PFSK-1 (cell line): ENCODE data around the gene GSAP.

Experiments used
- FOXP2 ChIP-seq: optimal IDR thresholded peaks from 2 replicates; pipeline ENCODE3; 2011; ENCODE audit warnings: borderline replicate concordance, control low read depth, inconsistent platforms; ENCODE audit not compliant: insufficient read depth; ENCODE audit errors: extremely low read length, extremely low read depth
- POLR2AphosphoS5 ChIP-seq: IDR thresholded peaks from 2 replicates; pipeline ENCODE4 v1.6.1; 2012; ENCODE audit warnings: low read depth, mild to moderate bottlenecking, control low read depth, low read length, moderate library complexity
- SIN3A ChIP-seq: IDR thresholded peaks from 2 replicates; pipeline ENCODE4 v1.6.1; 2012; ENCODE audit warnings: mild to moderate bottlenecking, low read length, moderate library complexity, borderline replicate concordance; ENCODE audit not compliant: insufficient read depth
- TAF1 ChIP-seq: IDR thresholded peaks from 2 replicates; pipeline ENCODE4 v1.6.1; 2012; ENCODE audit warnings: low read length, control low read depth, borderline replicate concordance; ENCODE audit not compliant: insufficient read depth
- TF ChIP-seq, protein P1 (sequence below), 2 experiments: IDR thresholded peaks; 2 replicates each; pipeline versions ENCODE4 v1.6.1 to v1.8.0; 2011 to 2012; ENCODE audit warnings: low read depth in 2 of 2, low read length in 2 of 2, control low read depth in 1 of 2, inconsistent platforms in 1 of 2, mild to moderate bottlenecking in 1 of 2, moderate library complexity in 1 of 2; ENCODE audit not compliant: insufficient read depth in 1 of 2

The GSAP gene

DNA sequence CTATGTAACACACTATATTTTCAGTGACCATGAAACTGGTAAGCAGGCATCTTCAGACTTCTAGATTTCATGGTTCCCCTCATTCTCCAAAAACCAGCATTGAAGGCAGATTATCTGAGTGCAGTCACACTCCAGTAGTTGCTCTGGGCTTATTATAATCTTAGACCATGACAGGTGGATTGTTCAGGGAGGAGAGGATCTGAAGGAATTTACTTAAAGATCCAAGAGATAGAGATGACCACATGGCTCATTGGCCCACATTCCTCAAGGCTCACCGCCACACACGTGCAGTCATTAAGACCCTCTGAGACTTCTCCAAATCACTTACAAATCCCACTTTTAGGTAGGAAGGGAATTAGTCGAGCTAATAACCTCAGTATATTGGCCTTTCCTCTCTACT, 55.2 kb downstream of the GSAP start:
- TF ChIP-seq FOXP2 (no peak), POLR2AphosphoS5 (no peak), TAF1 (no peak), SIN3A (no peak)
- TF ChIP-seq, protein P1, sequence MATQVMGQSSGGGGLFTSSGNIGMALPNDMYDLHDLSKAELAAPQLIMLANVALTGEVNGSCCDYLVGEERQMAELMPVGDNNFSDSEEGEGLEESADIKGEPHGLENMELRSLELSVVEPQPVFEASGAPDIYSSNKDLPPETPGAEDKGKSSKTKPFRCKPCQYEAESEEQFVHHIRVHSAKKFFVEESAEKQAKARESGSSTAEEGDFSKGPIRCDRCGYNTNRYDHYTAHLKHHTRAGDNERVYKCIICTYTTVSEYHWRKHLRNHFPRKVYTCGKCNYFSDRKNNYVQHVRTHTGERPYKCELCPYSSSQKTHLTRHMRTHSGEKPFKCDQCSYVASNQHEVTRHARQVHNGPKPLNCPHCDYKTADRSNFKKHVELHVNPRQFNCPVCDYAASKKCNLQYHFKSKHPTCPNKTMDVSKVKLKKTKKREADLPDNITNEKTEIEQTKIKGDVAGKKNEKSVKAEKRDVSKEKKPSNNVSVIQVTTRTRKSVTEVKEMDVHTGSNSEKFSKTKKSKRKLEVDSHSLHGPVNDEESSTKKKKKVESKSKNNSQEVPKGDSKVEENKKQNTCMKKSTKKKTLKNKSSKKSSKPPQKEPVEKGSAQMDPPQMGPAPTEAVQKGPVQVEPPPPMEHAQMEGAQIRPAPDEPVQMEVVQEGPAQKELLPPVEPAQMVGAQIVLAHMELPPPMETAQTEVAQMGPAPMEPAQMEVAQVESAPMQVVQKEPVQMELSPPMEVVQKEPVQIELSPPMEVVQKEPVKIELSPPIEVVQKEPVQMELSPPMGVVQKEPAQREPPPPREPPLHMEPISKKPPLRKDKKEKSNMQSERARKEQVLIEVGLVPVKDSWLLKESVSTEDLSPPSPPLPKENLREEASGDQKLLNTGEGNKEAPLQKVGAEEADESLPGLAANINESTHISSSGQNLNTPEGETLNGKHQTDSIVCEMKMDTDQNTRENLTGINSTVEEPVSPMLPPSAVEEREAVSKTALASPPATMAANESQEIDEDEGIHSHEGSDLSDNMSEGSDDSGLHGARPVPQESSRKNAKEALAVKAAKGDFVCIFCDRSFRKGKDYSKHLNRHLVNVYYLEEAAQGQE (IDR thresholded peaks at IDR 0.05; ENCODE audit: insufficient read depth in 1 of 2, low read depth in 2 of 2, low read length in 2 of 2): no peak

DNA sequence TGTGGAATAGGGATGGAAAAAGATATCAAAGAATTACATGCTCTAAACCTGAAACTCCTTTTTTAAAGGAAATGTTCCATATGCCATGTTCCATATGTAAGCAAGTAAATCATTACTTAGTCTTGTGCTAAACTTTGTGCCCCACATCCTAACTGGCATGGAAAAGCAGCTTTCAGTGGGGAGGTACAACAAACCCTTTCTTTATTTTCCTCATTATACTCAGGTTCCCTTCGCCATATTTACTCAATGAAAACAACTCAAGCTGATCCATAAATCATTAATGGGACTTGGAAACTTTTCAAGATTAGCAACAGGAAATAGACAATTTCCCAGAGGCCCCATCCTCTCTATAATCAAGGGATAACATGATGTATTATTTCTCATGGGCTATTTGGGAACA, 56.0 kb downstream of the GSAP start:
- TF ChIP-seq TAF1 (no peak), FOXP2 (no peak), SIN3A (no peak), POLR2AphosphoS5 (no peak)
- TF ChIP-seq, protein P1 (IDR thresholded peaks at IDR 0.05; ENCODE audit: insufficient read depth in 1 of 2, low read depth in 2 of 2, low read length in 2 of 2): no peak

DNA sequence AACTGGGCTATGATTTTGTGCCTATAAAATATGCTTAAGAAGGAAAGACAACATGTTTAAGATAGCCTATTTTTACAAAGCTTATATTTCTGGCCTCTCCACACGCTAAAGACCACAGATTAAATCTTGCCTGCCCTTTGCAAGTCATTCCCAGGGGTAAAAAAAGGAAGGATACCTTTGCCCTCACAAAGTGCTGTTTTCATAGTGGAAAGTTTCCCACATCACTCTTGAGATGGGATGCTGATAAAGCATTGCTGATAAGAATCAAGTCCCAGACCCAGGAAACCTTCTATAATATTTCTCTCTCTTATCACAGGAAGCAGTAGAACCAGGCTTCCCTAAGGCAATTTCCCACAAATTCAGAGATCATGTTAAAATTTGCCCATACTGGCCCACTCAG, 56.5 kb downstream of the GSAP start:
- TF ChIP-seq, protein P1 (IDR thresholded peaks at IDR 0.05; ENCODE audit: insufficient read depth in 1 of 2, low read depth in 2 of 2, low read length in 2 of 2): no peak
- TF ChIP-seq FOXP2: no peak
- TF ChIP-seq SIN3A: no peak
- no peak for TF ChIP-seq TAF1
- no peak for TF ChIP-seq POLR2AphosphoS5

DNA sequence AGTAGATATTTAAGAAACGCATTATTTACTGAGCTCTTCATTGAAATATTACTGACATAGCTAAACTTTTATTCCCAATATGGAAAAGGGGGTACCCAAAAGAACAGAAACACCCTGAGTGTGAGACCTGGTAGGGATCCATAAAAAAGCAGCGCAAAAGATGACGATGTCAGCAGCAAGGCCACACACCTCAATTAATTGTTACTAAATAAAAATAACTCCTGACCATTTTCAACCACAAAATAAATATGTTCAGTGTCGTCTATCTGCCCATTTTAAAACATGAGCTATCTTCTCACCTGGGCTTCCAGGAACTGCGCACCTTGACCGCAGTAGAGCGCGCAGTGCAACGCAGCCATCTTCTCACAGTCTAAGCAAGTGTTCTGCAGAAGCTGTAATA, 61.2 kb downstream of the GSAP start:
- TF ChIP-seq SIN3A (no peak), FOXP2 (no peak), POLR2AphosphoS5 (no peak)
- TF ChIP-seq, protein P1 (IDR thresholded peaks at IDR 0.05; ENCODE audit: insufficient read depth in 1 of 2, low read depth in 2 of 2, low read length in 2 of 2): no peak

DNA sequence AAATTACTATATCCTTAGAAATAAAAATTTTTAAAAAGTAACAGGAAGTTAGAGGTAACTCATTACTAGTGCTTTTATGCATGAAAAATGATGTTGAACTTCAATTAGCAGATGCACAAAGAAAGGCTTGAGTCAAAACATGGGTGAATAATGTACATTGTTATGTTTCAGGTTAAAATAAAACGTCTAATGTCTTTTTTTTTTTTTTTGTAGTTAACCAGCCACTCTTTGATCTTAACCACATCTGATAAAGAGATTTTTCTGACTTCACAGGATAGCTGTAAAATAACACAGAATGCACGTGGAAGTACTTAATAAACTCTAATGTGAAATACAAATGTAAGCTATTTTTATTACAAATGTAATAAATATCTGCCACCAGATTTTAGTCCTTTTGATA, 61.7 kb downstream of the GSAP start:
- TF ChIP-seq FOXP2 (no peak), TAF1 (no peak), SIN3A (no peak), POLR2AphosphoS5 (no peak)
- TF ChIP-seq, protein P1 (IDR thresholded peaks at IDR 0.05; ENCODE audit: insufficient read depth in 1 of 2, low read depth in 2 of 2, low read length in 2 of 2): no peak
